ENCODE data around the gene UBE3C.

Gene UBE3C

GRCh38 chr7:157136372-157136771, 2.4 kb upstream of the UBE3C start:
- H3K36me3 ChIP-seq (ENCODE audit: control insufficient read depth, insufficient read depth, low read length), result no peaks in the 10 kb centered on the region

GRCh38 chr7:157138101-157138423, 664 bp upstream of the UBE3C start:
- no peaks in the 10 kb centered on the region for H3K9me3 ChIP-seq (ENCODE audit: control insufficient read depth, low read length)

More at GRCh38 chr7:157136372-157136771, 2.4 kb upstream of the UBE3C start:
- H3K4me1 ChIP-seq (ENCODE audit: control insufficient read depth, insufficient read depth, low read length), result peaks cover 11% of the 10 kb centered on the region
- H3K9ac ChIP-seq (ENCODE audit: low read length), result no peak overlapping the region
- no peaks in the 10 kb centered on the region for H3K27me3 ChIP-seq (ENCODE audit: control insufficient read depth, insufficient read depth, low read length)
- no peak overlapping the region for H3K4me3 ChIP-seq (ENCODE audit: low read length)
- H3K9me3 ChIP-seq (ENCODE audit: control insufficient read depth, low read length), result no peaks in the 10 kb centered on the region

GRCh38 chr7:157139111-157139809, 534 bp downstream of the UBE3C start:
- Histone ChIP-seq H3K9me3 (ENCODE audit: control insufficient read depth, low read length) (no peaks in the 10 kb centered on the region), H3K4me1 (ENCODE audit: control insufficient read depth, insufficient read depth, low read length) (peaks cover 11% of the 10 kb centered on the region), H3K9ac (ENCODE audit: low read length) (peak overlapping the region; percentile 73), H3K27me3 (ENCODE audit: control insufficient read depth, insufficient read depth, low read length) (no peaks in the 10 kb centered on the region), H3K36me3 (ENCODE audit: control insufficient read depth, insufficient read depth, low read length) (no peaks in the 10 kb centered on the region), H3K4me3 (ENCODE audit: low read length) (peak overlapping the region; percentile 75)

More at GRCh38 chr7:157138101-157138423, 664 bp upstream of the UBE3C start:
- Histone ChIP-seq H3K27me3 (ENCODE audit: control insufficient read depth, insufficient read depth, low read length) (no peaks in the 10 kb centered on the region), H3K9ac (ENCODE audit: low read length) (peak overlapping the region; percentile 19), H3K36me3 (ENCODE audit: control insufficient read depth, insufficient read depth, low read length) (no peaks in the 10 kb centered on the region), H3K4me3 (ENCODE audit: low read length) (no peak overlapping the region), H3K4me1 (ENCODE audit: control insufficient read depth, insufficient read depth, low read length) (peaks cover 11% of the 10 kb centered on the region)

- no peaks in the 10 kb centered on the region for H3K36me3 ChIP-seq (ENCODE audit: control insufficient read depth, insufficient read depth, low read length)
- H3K4me3 ChIP-seq (ENCODE audit: low read length), result peak overlapping the region; percentile 75
- peak overlapping the region; percentile 73 for H3K9ac ChIP-seq (ENCODE audit: low read length)
- no peaks in the 10 kb centered on the region for H3K27me3 ChIP-seq (ENCODE audit: control insufficient read depth, insufficient read depth, low read length)
- peaks cover 11% of the 10 kb centered on the region for H3K4me1 ChIP-seq (ENCODE audit: control insufficient read depth, insufficient read depth, low read length)
- H3K9me3 ChIP-seq (ENCODE audit: control insufficient read depth, low read length), result no peaks in the 10 kb centered on the region
Measured at GRCh38 chr7:157139810-157140510, 1.2 kb downstream of the UBE3C start.

GRCh38 chr7:157140511-157140905, 1.8 kb downstream of the UBE3C start:
- Histone ChIP-seq H3K4me1 (ENCODE audit: control insufficient read depth, insufficient read depth, low read length) (peaks cover 11% of the 10 kb centered on the region), H3K4me3 (ENCODE audit: low read length) (no peak overlapping the region), H3K27me3 (ENCODE audit: control insufficient read depth, insufficient read depth, low read length) (no peaks in the 10 kb centered on the region), H3K36me3 (ENCODE audit: control insufficient read depth, insufficient read depth, low read length) (no peaks in the 10 kb centered on the region), H3K9me3 (ENCODE audit: control insufficient read depth, low read length) (no peaks in the 10 kb centered on the region), H3K9ac (ENCODE audit: low read length) (no peak overlapping the region)

GRCh38 chr7:157141525-157142060, 2.9 kb downstream of the UBE3C start:
- Histone ChIP-seq H3K4me3 (ENCODE audit: low read length) (no peak overlapping the region), H3K4me1 (ENCODE audit: control insufficient read depth, insufficient read depth, low read length) (peaks cover 11% of the 10 kb centered on the region), H3K27me3 (ENCODE audit: control insufficient read depth, insufficient read depth, low read length) (no peaks in the 10 kb centered on the region), H3K36me3 (ENCODE audit: control insufficient read depth, insufficient read depth, low read length) (no peaks in the 10 kb centered on the region), H3K9me3 (ENCODE audit: control insufficient read depth, low read length) (no peaks in the 10 kb centered on the region), H3K9ac (ENCODE audit: low read length) (no peak overlapping the region)

GRCh38 chr7:157143788-157144187, 5.1 kb downstream of the UBE3C start:
- Histone ChIP-seq H3K4me1 (ENCODE audit: control insufficient read depth, insufficient read depth, low read length) (peaks cover 11% of the 10 kb centered on the region), H3K36me3 (ENCODE audit: control insufficient read depth, insufficient read depth, low read length) (no peaks in the 10 kb centered on the region), H3K9ac (ENCODE audit: low read length) (no peak overlapping the region), H3K9me3 (ENCODE audit: control insufficient read depth, low read length) (no peaks in the 10 kb centered on the region), H3K4me3 (ENCODE audit: low read length) (no peak overlapping the region), H3K27me3 (ENCODE audit: control insufficient read depth, insufficient read depth, low read length) (no peaks in the 10 kb centered on the region)

GRCh38 chr7:157149317-157149716, 10.6 kb downstream of the UBE3C start:
- no peak overlapping the region for H3K4me3 ChIP-seq (ENCODE audit: low read length)
- H3K9ac ChIP-seq (ENCODE audit: low read length), result no peak overlapping the region
- H3K9me3 ChIP-seq (ENCODE audit: control insufficient read depth, low read length), result no peaks in the 10 kb centered on the region
- H3K36me3 ChIP-seq (ENCODE audit: control insufficient read depth, insufficient read depth, low read length), result no peaks in the 10 kb centered on the region
- H3K4me1 ChIP-seq (ENCODE audit: control insufficient read depth, insufficient read depth, low read length), result peaks cover 5% of the 10 kb centered on the region
- no peaks in the 10 kb centered on the region for H3K27me3 ChIP-seq (ENCODE audit: control insufficient read depth, insufficient read depth, low read length)

GRCh38 chr7:157150882-157151281, 12.2 kb downstream of the UBE3C start:
- Histone ChIP-seq H3K27me3 (ENCODE audit: control insufficient read depth, insufficient read depth, low read length) (no peaks in the 10 kb centered on the region), H3K4me3 (ENCODE audit: low read length) (no peak overlapping the region), H3K9me3 (ENCODE audit: control insufficient read depth, low read length) (no peaks in the 10 kb centered on the region), H3K9ac (ENCODE audit: low read length) (no peak overlapping the region), H3K4me1 (ENCODE audit: control insufficient read depth, insufficient read depth, low read length) (peaks cover 5% of the 10 kb centered on the region), H3K36me3 (ENCODE audit: control insufficient read depth, insufficient read depth, low read length) (no peaks in the 10 kb centered on the region)

GRCh38 chr7:157151626-157152339, 13.1 kb downstream of the UBE3C start:
- Histone ChIP-seq H3K4me1 (ENCODE audit: control insufficient read depth, insufficient read depth, low read length) (peaks cover 5% of the 10 kb centered on the region), H3K9ac (ENCODE audit: low read length) (no peak overlapping the region), H3K36me3 (ENCODE audit: control insufficient read depth, insufficient read depth, low read length) (no peaks in the 10 kb centered on the region)

GRCh38 chr7:157152391-157152937, 13.7 kb downstream of the UBE3C start:
- H3K9me3 ChIP-seq (ENCODE audit: control insufficient read depth, low read length), result no peaks in the 10 kb centered on the region
- no peak overlapping the region for H3K4me3 ChIP-seq (ENCODE audit: low read length)
- H3K4me1 ChIP-seq (ENCODE audit: control insufficient read depth, insufficient read depth, low read length), result peaks cover 9% of the 10 kb centered on the region
- H3K36me3 ChIP-seq (ENCODE audit: control insufficient read depth, insufficient read depth, low read length), result no peaks in the 10 kb centered on the region
- H3K27me3 ChIP-seq (ENCODE audit: control insufficient read depth, insufficient read depth, low read length), result no peaks in the 10 kb centered on the region
- no peak overlapping the region for H3K9ac ChIP-seq (ENCODE audit: low read length)

More at GRCh38 chr7:157151626-157152339, 13.1 kb downstream of the UBE3C start:
- no peak overlapping the region for H3K4me3 ChIP-seq (ENCODE audit: low read length)
- H3K9me3 ChIP-seq (ENCODE audit: control insufficient read depth, low read length), result no peaks in the 10 kb centered on the region
- no peaks in the 10 kb centered on the region for H3K27me3 ChIP-seq (ENCODE audit: control insufficient read depth, insufficient read depth, low read length)

- Histone ChIP-seq H3K27me3 (ENCODE audit: control insufficient read depth, insufficient read depth, low read length) (no peaks in the 10 kb centered on the region), H3K9ac (ENCODE audit: low read length) (no peak overlapping the region), H3K36me3 (ENCODE audit: control insufficient read depth, insufficient read depth, low read length) (no peaks in the 10 kb centered on the region), H3K4me1 (ENCODE audit: control insufficient read depth, insufficient read depth, low read length) (peaks cover 14% of the 10 kb centered on the region), H3K9me3 (ENCODE audit: control insufficient read depth, low read length) (no peaks in the 10 kb centered on the region), H3K4me3 (ENCODE audit: low read length) (no peak overlapping the region)
Measured at GRCh38 chr7:157153260-157153659, 14.5 kb downstream of the UBE3C start.
